Spleen (tissue), 11 donors: Measurements from ENCODE around the gene CMYA5. TPM values are rescaled to one million over a fixed set of nuclear protein-coding genes. Genes with fewer than 3 reads are reported as not detected.
"Not testable (repeated sequence)": the region's sequence is repeated elsewhere in the genome, so short reads cannot be mapped to it uniquely, and the experiment has no call there.

Source experiments
- DNase-seq: peaks from one replicate; pipeline ENCODE4 v3.0.0-alpha.2; 2020
- H3K27ac ChIP-seq, 8 donors: fragments of 200-600 bp; sonication (generic) in 7 of 8; 1 replicate in 4 of 8; 2 replicates in 4 of 8; pipeline versions ENCODE4 v1.5.0 to v1.8.0; 2016 to 2021; ENCODE audit warnings: inconsistent platforms in 4 of 8, mild to moderate bottlenecking in 4 of 8, moderate library complexity in 1 of 8
- H3K27me3 ChIP-seq, 7 donors: fragments of 200-600 bp; sonication (generic) in 6 of 7; replicated peaks in 1 of 7; 1 replicate in 4 of 7; 2 replicates in 3 of 7; pipeline versions ENCODE4 v1.5.0 to v1.8.0; 2016 to 2021; ENCODE audit warnings: inconsistent platforms in 3 of 7, mild to moderate bottlenecking in 1 of 7
- H3K36me3 ChIP-seq, 6 donors: fragments of 200-600 bp; sonication (generic) in 5 of 6; 1 replicate in 4 of 6; 2 replicates in 2 of 6; pipeline versions ENCODE4 v1.5.0 to v1.8.0; 2016 to 2021; ENCODE audit warnings: inconsistent platforms in 2 of 6
- H3K4me1 ChIP-seq, 6 donors: fragments of 200-600 bp; sonication (generic) in 5 of 6; 1 replicate in 3 of 6; 2 replicates in 3 of 6; pipeline versions ENCODE4 v1.5.0 to v1.8.0; 2016 to 2021; ENCODE audit warnings: inconsistent platforms in 3 of 6
- H3K4me3 ChIP-seq, 8 donors: fragments of 200-600 bp; sonication (generic) in 7 of 8; 1 replicate in 4 of 8; 2 replicates in 4 of 8; pipeline versions ENCODE4 v1.5.0 to v1.8.0; 2016 to 2021; ENCODE audit warnings: inconsistent platforms in 4 of 8, mild to moderate bottlenecking in 4 of 8, moderate library complexity in 2 of 8
- H3K9me3 ChIP-seq, 8 donors: fragments of 200-600 bp; sonication (generic) in 7 of 8; 1 replicate in 4 of 8; 2 replicates in 4 of 8; pipeline versions ENCODE4 v1.5.0 to v1.8.0; 2016 to 2021; ENCODE audit warnings: inconsistent platforms in 4 of 8
- POLR2A ChIP-seq, 3 donors: fragments of 450-650 bp; IDR thresholded peaks; one replicate each; pipeline ENCODE4 v1.5.1; 2017; ENCODE audit warnings: antibody characterized with exemption in 3 of 3, mild to moderate bottlenecking in 1 of 3
- POLR2AphosphoS5 ChIP-seq, 3 donors: sonication (generic); formaldehyde crosslinking; IDR thresholded peaks; one replicate each; pipeline ENCODE4 v1.5.1; 2017; ENCODE audit warnings: antibody characterized with exemption in 3 of 3
- WGBS, 5 donors: extraction: QIAGEN DNeasy Blood & Tissue Kit in 3 of 5; methylation state at CpG; one replicate each; pipeline versions ENCODE4 v1.1.5 to v1.1.7; 2013 to 2018; 5-methylcytosine and 5-hydroxymethylcytosine counted together
- intact Hi-C: fragments of 100-400 bp; cut with DNase I; formaldehyde crosslinking; loops from one replicate; pipeline ENCODE4 v1.15.0; 2023; ENCODE audit warnings: low total_unique reads
- polyA plus RNA-seq, 3 donors: library from polyadenylated mRNA; stranded (reverse); fragments of 200-250 nt; gene quantifications; one replicate each; pipeline ENCODE4 v1.2.1, GENCODE V29; 2013
- total RNA-seq, 7 donors: library from RNA; depleted of rRNA in 3 of 7; stranded (reverse); fragments of >200 nt in 3 of 7; fragmentation: NEBNext Ultra II Directional in 4 of 7; extraction: Animal tissue kit (Norgen Biotek cat#: 25700) in 4 of 7; gene quantifications; one replicate each; pipeline versions ENCODE4 v1.1.0 to v1.2.1, GENCODE V29; 2016 to 2021
- TF ChIP-seq, protein P1 (sequence below), 11 experiments: fragments of 200-600 bp in 7 of 11; fragments of 450-650 bp in 4 of 11; sonication (generic) in 4 of 11; IDR thresholded peaks in 8 of 11; conservative IDR thresholded peaks in 3 of 11; 1 replicate in 7 of 11; 2 replicates in 4 of 11; pipeline versions ENCODE4 v1.4.0 to v1.8.0; 2016 to 2021; ENCODE audit warnings: antibody characterized with exemption in 11 of 11, inconsistent platforms in 4 of 11, mild to moderate bottlenecking in 1 of 11
- donor health status: healthy with polysubstance abuse.
- donor health status: DM: no; HTN: no; CAD: no; lungs with moderate emphysema.
- donor health status: DM: no; HTN: no; CAD: no.
- donor health status: Bipolar disorder and iron deficiency.
- donor health status: healthy.
- donor health status: DM: no; HTN: no; CAD: no.
- donor health status: DM: yes; HTN: yes; CAD: no.

CMYA5 gene
- total and polyA plus RNA-seq, 10 donors, result 0.13 to 0.85 (median 0.28) TPM

DNA sequence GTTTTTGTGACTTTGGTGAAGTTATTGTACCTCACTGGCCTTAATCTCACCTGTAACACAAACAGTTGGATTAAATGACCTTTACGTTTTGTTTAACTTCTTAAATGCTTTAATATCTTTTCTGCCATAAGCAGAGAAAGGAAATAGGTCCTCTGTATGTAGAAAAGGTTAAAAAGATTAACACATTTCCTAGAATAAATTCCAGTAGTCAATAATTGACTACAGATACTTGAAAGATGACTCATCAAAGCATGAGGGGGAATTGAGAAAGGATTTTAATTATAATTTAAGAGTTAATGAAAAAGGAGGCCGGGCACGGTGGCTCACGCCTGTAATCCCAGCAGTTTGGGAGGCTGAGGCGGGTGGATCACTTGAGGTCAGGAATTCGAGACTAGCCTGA is 35.8 kb upstream of the CMYA5 start:
- H3K9me3 ChIP-seq, result no peaks in the 10 kb centered on the region
- H3K4me1 ChIP-seq, result no peaks in the 10 kb centered on the region
- no peak overlapping the region for H3K4me3 ChIP-seq
- no peaks in the 10 kb centered on the region for H3K27me3 ChIP-seq
- TF ChIP-seq POLR2AphosphoS5 (IDR thresholded peaks at IDR 0.05), result no peak
- TF ChIP-seq, protein P1, sequence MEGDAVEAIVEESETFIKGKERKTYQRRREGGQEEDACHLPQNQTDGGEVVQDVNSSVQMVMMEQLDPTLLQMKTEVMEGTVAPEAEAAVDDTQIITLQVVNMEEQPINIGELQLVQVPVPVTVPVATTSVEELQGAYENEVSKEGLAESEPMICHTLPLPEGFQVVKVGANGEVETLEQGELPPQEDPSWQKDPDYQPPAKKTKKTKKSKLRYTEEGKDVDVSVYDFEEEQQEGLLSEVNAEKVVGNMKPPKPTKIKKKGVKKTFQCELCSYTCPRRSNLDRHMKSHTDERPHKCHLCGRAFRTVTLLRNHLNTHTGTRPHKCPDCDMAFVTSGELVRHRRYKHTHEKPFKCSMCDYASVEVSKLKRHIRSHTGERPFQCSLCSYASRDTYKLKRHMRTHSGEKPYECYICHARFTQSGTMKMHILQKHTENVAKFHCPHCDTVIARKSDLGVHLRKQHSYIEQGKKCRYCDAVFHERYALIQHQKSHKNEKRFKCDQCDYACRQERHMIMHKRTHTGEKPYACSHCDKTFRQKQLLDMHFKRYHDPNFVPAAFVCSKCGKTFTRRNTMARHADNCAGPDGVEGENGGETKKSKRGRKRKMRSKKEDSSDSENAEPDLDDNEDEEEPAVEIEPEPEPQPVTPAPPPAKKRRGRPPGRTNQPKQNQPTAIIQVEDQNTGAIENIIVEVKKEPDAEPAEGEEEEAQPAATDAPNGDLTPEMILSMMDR (IDR thresholded peaks at IDR 0.05 in 8 of 11, conservative IDR thresholded peaks at IDR 0.05 in 3 of 11), result no peak
- TF ChIP-seq POLR2A (IDR thresholded peaks at IDR 0.05), result no peak
- no peak overlapping the region for H3K27ac ChIP-seq
- peaks cover 0 to 94% (median 32%) of the 10 kb centered on the region in 6 donors for H3K36me3 ChIP-seq
- WGBS, 5 donors, result 95 to 97% (median 96%) methylated on average over 6 of the region's 6 CpGs
- intact Hi-C loops, result no loop called here
- DNase-seq, result no peak

DNA sequence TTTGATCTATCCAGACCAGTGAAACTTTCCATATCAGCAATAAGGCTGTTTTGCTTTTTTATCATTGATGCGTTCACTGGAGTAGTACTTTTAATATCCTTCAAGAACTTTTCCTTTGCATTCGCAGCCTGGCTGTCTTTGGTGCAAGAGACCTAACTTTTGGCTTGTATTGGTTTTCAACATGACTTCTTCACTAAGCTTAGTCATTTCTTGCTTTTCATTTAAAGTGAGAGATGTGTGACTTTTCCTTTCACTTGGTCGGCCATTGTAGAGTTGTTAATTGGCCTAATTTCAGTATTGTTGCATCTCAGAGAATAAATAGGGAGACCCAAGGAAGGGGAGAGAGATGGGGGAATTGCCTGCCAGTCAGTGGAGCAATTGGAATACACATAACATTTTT is 26.4 kb upstream of the CMYA5 start:
- peaks cover 13 to 82% (median 36%) of the 10 kb centered on the region in 6 donors for H3K36me3 ChIP-seq
- intact Hi-C loops, result no loop called here
- WGBS, 5 donors, result 65 to 85% (median 82%) methylated on average over 3 of the region's 3 CpGs

DNA sequence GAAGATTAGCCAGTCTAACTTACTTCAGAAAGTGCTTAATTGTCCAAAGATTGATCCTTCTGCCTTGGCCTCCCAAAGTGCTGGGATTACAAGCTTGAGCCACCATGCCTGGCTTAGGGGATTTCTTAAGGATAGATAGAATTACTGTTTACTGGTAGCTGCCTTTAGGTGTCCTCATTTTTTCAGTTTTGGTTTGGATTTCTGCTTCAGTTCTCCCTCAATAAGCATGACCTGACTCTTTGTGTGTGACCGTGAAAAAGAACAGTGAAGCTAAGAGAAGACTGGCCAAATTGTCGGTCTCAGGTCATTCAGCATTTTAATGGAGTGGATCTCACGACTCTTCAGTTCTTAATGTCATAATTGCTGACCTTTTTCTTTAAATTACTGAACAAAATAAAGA is 22.9 kb upstream of the CMYA5 start:
- Histone ChIP-seq H3K4me1 (no peaks in the 10 kb centered on the region), H3K27ac (no peak overlapping the region), H3K27me3 (no peaks in the 10 kb centered on the region), H3K36me3 (peaks cover 13 to 82% (median 45%) of the 10 kb centered on the region in 6 donors), H3K9me3 (peaks cover 0 to 9% (median 2%) of the 10 kb centered on the region in 8 donors), H3K4me3 (no peak overlapping the region)
- TF ChIP-seq, protein P1 (IDR thresholded peaks at IDR 0.05 in 8 of 11, conservative IDR thresholded peaks at IDR 0.05 in 3 of 11), result no peak
- TF ChIP-seq POLR2AphosphoS5 (IDR thresholded peaks at IDR 0.05), result no peak
- TF ChIP-seq POLR2A (IDR thresholded peaks at IDR 0.05), result no peak
- intact Hi-C loops, result no loop called here
- no peak for DNase-seq
- 74 to 90% (median 79%) methylated on average over 3 of the region's 3 CpGs for WGBS, 5 donors

More for the DNA sequence above, 26.4 kb upstream of the CMYA5 start:
- no peak overlapping the region for H3K27ac ChIP-seq
- TF ChIP-seq POLR2A (IDR thresholded peaks at IDR 0.05) (no peak), POLR2AphosphoS5 (IDR thresholded peaks at IDR 0.05) (no peak)
- TF ChIP-seq, protein P1 (IDR thresholded peaks at IDR 0.05 in 8 of 11, conservative IDR thresholded peaks at IDR 0.05 in 3 of 11), result no peak
- H3K4me3 ChIP-seq, result no peak overlapping the region
- no peaks in the 10 kb centered on the region for H3K27me3 ChIP-seq
- DNase-seq, result no peak
- H3K4me1 ChIP-seq, result no peaks in the 10 kb centered on the region
- peaks cover 0 to 12% (median 2%) of the 10 kb centered on the region in 8 donors for H3K9me3 ChIP-seq

DNA sequence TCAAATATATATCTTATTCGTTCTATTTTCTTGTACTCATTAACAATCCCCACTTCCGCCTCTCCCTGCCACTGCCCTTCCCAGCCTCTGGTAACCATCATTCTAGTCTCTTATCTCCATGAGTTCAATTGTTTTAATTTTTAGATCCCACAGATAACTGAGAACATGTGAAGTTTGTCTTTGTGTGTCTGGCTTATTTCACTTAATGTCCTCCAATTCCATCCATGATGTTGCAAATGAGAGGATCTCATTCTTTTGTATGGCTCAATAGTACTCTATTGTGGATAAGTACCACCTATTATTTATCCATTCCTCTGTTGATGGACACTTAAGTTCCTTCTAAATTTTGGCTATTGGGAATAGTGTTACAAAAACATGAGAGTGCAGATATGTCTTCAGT is 17.2 kb upstream of the CMYA5 start:
- TF ChIP-seq POLR2AphosphoS5 (IDR thresholded peaks at IDR 0.05) (no peak), POLR2A (IDR thresholded peaks at IDR 0.05) (no peak)
- TF ChIP-seq, protein P1 (IDR thresholded peaks at IDR 0.05 in 8 of 11, conservative IDR thresholded peaks at IDR 0.05 in 3 of 11), result no peak
- Histone ChIP-seq H3K4me1 (no peaks in the 10 kb centered on the region), H3K27me3 (no peaks in the 10 kb centered on the region), H3K36me3 (peaks cover 8 to 92% (median 49%) of the 10 kb centered on the region in 6 donors), H3K4me3 (no peak overlapping the region), H3K9me3 (no peaks in the 10 kb centered on the region), H3K27ac (no peak overlapping the region)
- no peak for DNase-seq
- intact Hi-C loops, result no loop called here
- WGBS, 5 donors, result 99 to 100% (median 99%) methylated on average over 2 of the region's 2 CpGs

DNA sequence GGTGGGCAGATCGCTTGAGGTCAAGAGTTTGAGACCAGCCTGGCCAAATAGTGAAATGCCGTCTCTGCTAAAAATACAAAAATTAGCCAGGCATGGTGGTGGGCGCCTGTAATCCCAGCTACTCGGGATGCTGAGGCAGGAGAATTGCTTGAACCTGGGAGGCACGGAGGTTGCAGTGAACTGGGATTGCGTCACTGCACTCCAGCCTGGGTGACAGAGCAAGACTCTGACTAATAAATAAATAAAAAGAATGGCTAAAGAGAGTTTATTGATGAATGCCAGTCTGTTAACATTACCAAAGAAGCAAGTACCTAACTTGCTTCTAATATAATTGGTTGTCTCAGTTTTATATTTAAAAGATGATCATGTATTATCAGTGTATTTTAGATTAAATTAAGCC is 13.3 kb upstream of the CMYA5 start:
- H3K4me3 ChIP-seq, H3K27ac ChIP-seq, H3K9me3 ChIP-seq, intact Hi-C loops, DNase-seq, H3K4me1 ChIP-seq, H3K27me3 ChIP-seq: not testable (repeated sequence)
- peaks cover 0 to 100% (median 44%) of the 10 kb centered on the region in 6 donors for H3K36me3 ChIP-seq
- WGBS, 5 donors, result 84 to 97% (median 88%) methylated on average over 6 of the region's 6 CpGs

DNA sequence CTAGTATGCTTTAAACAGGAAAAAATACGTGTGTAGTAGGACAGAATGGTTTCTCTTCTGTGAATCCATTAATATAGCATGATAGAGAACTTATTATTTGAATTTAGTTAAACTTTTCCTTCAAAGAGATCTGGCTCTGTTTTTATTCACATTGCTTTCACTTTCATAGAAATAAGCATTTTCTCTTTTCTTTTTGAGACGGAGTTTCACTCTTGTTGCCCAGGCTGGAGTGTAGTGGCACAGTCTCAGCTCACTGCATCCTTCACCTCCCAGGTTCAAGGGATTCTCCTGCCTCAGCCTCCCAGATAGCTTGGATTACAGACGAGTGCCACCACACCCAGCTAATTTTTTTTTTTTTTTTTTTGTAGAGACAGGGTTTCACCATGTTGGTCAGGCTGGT is 7.5 kb upstream of the CMYA5 start:
- H3K9me3 ChIP-seq, H3K27ac ChIP-seq, H3K4me3 ChIP-seq, intact Hi-C loops, H3K27me3 ChIP-seq, H3K4me1 ChIP-seq, DNase-seq: not testable (repeated sequence)
- WGBS, 5 donors, result 72 to 83% (median 78%) methylated on average over 3 of the region's 3 CpGs
- peaks cover 0 to 100% (median 60%) of the 10 kb centered on the region in 6 donors for H3K36me3 ChIP-seq
